Activated CD8-positive, alpha-beta memory T cell treated with anti-CD3 and anti-CD28 coated beads for 1 hour (primary cell): Measurements from ENCODE around the gene BORA.
"Not testable (repeated sequence)": the region's sequence is repeated elsewhere in the genome, so short reads cannot be mapped to it uniquely, and the experiment has no call there.

Experiments used
- DNase-seq, 2 donors: peaks; one replicate each; pipeline ENCODE4 v3.0.0-alpha.2; 2020; ENCODE audit warnings: low read depth in 1 of 2; ENCODE audit errors: extremely low read depth in 1 of 2

The BORA gene

DNA sequence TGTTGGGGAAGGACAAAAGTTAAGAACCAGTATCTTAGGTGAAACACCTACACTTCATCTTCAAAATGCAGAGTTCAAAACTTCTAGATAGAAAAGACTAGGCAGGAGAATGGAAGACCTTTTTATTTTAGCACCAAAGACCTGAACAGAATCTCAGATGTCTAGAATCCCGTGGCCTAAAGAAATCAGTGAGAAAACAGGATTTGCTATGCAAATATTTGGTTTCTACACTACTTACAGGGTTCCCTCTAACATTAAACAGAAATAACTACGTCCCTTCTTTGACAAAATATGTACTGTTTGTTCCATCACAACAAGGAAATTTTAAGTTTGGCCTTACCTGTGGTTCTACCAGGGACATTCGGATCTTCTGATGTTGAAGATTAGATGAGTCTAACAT is 32.5 kb downstream of the BORA start:
- no peak for DNase-seq

DNA sequence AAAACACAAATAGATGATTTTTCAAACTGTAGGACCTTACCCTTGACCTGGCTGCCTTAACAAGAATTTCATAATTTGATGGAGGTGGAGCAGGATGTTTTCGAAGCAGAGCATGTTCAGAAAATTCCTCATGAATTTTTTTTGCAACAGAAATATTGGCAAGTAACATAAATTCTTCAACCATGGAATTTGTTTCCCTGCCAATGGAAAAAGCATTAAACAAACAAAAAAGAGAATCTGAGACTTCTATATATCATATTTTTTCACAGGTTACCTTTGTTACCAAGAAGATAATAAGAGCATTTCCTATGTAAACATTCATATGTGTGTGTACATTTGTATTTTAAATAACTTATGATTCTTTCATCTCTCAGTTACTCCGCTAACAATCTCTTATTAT is 35.7 kb downstream of the BORA start:
- DNase-seq = no peak

DNA sequence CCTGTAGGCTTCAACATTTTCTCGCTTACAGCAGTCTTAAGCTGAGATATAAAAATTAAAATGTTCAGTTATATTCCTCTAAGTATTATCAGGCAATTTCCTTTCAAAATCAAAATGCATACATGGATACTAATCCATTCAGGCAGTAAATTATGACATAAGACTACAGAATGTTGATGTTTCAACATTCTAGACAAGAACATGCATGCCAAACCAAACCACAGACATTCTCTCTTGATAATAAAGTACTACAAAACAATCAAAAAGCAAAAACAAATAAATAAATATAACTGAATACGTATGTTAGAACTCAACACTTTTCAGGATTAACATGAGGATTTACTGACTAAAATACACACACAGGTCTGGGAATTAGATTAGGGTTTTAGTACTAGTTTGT is 46.3 kb downstream of the BORA start:
- DNase-seq = no peak

- peak; percentile 84 to 90 for DNase-seq
Observed at GRCh38 chr13:72781451-72782439, 54.0 kb downstream of the BORA start, which contains the start of the genes DIS3 and PIBF1. TSS of gene DIS3 (minus strand) at chr13:72781900. CDS start at chr13:72781832, 68 bp downstream. TSS of gene PIBF1 (plus strand) at chr13:72782133. CDS start at chr13:72783470, 1,337 bp downstream.

DNA sequence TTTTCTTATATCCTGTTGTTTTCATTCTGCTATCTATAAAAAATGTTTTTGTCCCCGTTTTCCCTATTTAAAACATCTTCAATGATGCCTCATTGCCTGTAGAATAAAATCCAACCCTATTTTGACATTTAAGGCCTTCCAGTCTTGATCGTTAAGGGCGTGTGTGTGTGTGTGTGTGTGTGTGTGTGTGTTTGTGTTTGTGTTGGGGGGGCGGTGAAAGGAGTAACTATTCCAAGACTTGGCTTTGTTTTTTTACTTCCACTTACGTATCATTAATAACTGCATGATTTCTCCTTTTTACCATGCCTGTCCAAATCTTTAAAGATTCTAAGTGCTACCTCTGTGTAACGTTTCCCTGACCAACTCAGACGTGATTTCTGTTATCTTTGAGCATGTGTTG is 55.0 kb downstream of the BORA start:
- no peak for DNase-seq

DNA sequence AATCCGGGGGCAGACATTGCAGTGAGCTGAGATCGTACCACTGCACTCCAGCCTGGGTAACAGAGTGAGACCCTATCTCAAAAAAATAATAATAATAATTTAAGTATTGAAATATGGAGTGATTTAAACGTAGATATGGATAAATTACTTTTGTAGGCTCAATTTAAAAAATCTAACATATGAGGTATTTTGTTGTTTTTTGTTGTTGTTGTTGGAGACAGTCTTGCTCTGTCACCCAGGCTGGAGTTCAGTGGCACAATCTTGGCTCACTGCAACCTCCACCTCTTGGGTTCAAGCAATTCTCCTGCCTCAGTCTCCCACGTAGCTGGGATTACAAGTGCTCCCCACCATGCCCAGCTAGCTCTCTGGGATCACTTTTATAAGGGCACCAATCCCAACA is 57.0 kb downstream of the BORA start:
- not testable (repeated sequence) for DNase-seq

- no peak for DNase-seq
Observed at GRCh38 chr13:72788831-72789230, 61.1 kb downstream of the BORA start.

DNA sequence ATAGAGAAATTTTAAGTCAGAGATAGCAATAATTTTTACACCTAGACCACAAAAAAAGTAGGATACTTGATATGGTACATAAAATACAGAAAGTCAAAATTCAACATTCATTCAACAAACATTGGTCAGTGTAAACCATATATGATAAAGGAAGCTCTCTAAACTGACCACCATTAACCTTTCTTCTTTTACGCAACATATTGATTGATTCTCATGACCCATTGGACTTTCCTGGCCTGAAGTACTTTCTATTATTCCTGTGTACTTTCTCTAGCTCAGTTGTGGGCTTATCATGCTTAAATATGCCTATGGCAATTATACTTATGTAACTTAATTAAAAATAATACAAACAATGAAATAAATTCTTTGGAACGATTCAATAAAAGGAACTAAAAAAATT is 64.9 kb downstream of the BORA start:
- no peak for DNase-seq

GRCh38 chr13:72798817-72799216 is 71.1 kb downstream of the BORA start:
- no peak for DNase-seq

- DNase-seq = no peak
Observed at GRCh38 chr13:72804301-72804700, 76.6 kb downstream of the BORA start.
